HepG2 (cell line): Measurements from ENCODE around the gene PRPSAP1. TPM values are rescaled to one million over a fixed set of nuclear protein-coding genes. Genes with fewer than 3 reads are reported as not detected.

Experiments used
- ATAC-seq: fragments of 200-7000 bp; cut with Tn5 transposase; 3 replicates; pipeline ENCODE4 v1.9.1; 2020; ENCODE audit warnings: mild to moderate bottlenecking, moderate library complexity
- BruUV-seq: library from RNA; stranded (reverse); fragments of 400-500 nt; replicated peaks from 2 replicates; lab custom pipeline; 2021; lab: Mats Ljungman, UMichigan
- CTCF ChIA-PET: fragments of 300-600 bp; formaldehyde crosslinking; extraction: SDS; loops from one replicate; lab custom pipeline; 2021; ENCODE audit warnings: low total read pairs, inconsistent platforms, low intra/inter-chr PET ratio; lab: Yijun Ruan, JAX
- POLR2A ChIA-PET: fragments of 350-600 bp; sonication (Branson Sonifier 250); formaldehyde crosslinking; loops from one replicate; lab custom pipeline; 2020; ENCODE audit warnings: antibody characterized with exemption, inconsistent platforms; lab: Yijun Ruan, JAX
- DNase-seq: peaks from one replicate; pipeline ENCODE4 v3.0.0-alpha.2; 2015; ENCODE audit warnings: low spot score
- FAIRE-seq: peaks from 3 replicates; lab custom pipeline; 2011; peaks lifted over from hg19 to GRCh38; lab: Jason Lieb, UNC
- H2AFZ ChIP-seq: one replicate; pipeline ENCODE4 v1.6.1; 2011; ENCODE audit warnings: low read length, inconsistent platforms
- H3K27ac ChIP-seq: fragments of 300-600 bp; 3 replicates; pipeline ENCODE4 v1.8.0; 2011; ENCODE audit warnings: mixed run types, mild to moderate bottlenecking, mixed read lengths, low read length, inconsistent platforms; ENCODE audit not compliant: insufficient read depth; ENCODE audit errors: extremely low read length
- H3K27me3 ChIP-seq, 2 experiments: fragments of 200-600 bp in 1 of 2; 2 replicates in 1 of 2; 3 replicates in 1 of 2; pipeline versions ENCODE4 v1.6.0 to v1.8.0; 2011; ENCODE audit warnings: low read length in 2 of 2, mild to moderate bottlenecking in 2 of 2, moderate library complexity in 2 of 2, inconsistent platforms in 1 of 2; ENCODE audit not compliant: insufficient read depth in 2 of 2, control insufficient read depth in 1 of 2
- H3K36me3 ChIP-seq, 2 experiments: fragments of 200-600 bp in 1 of 2; replicated peaks in 1 of 2; 2 replicates in 1 of 2; 3 replicates in 1 of 2; pipeline versions ENCODE4 v1.5.1 to v1.8.0; 2011; ENCODE audit warnings: low read length in 2 of 2, inconsistent platforms in 1 of 2; ENCODE audit not compliant: insufficient read depth in 2 of 2, control insufficient read depth in 1 of 2
- H3K4me1 ChIP-seq: 2 replicates; pipeline ENCODE4 v1.5.1; 2012; ENCODE audit warnings: low read length, inconsistent platforms; ENCODE audit not compliant: insufficient read depth
- H3K4me2 ChIP-seq: 2 replicates; pipeline ENCODE4 v1.6.0; 2011; ENCODE audit warnings: low read depth, low read length, inconsistent platforms
- H3K4me3 ChIP-seq, 3 experiments: fragments of 200-600 bp in 1 of 3; sonication (generic), shearing (Covaris generic) in 1 of 3; replicated peaks in 1 of 3; 2 replicates each; pipeline ENCODE4 v1.5.1; 2011 to 2016; ENCODE audit warnings: low read length in 3 of 3, inconsistent platforms in 2 of 3, low read depth in 2 of 3, mild to moderate bottlenecking in 2 of 3, control low read depth in 1 of 3, mixed read lengths in 1 of 3; ENCODE audit not compliant: insufficient read depth in 1 of 3
- H3K79me2 ChIP-seq: one replicate; pipeline ENCODE4 v1.6.1; 2011; ENCODE audit warnings: low read length, inconsistent platforms; ENCODE audit not compliant: insufficient read depth
- H3K9ac ChIP-seq: 2 replicates; pipeline ENCODE4 v1.6.0; 2011; ENCODE audit warnings: mild to moderate bottlenecking, low read depth, low read length, inconsistent platforms; ENCODE audit not compliant: insufficient read depth
- H3K9me3 ChIP-seq: 2 replicates; pipeline ENCODE4 v1.5.1; 2012; ENCODE audit warnings: mild to moderate bottlenecking, low read length
- H4K20me1 ChIP-seq: 2 replicates; pipeline ENCODE4 v1.6.0; 2011; ENCODE audit warnings: inconsistent platforms, mild to moderate bottlenecking, low read length, moderate library complexity; ENCODE audit not compliant: insufficient read depth
- FOXK2 ChIP-seq: fragments of 450-650 bp; IDR thresholded peaks from 2 replicates; pipeline ENCODE4 v1.6.1; 2016
- KAT2B ChIP-seq: fragments of 150-350 bp; IDR thresholded peaks from 2 replicates; pipeline ENCODE4 v1.6.1; 2014; ENCODE audit warnings: low read depth, low read length, borderline replicate concordance
- MEIS1 ChIP-seq: sonication (generic); formaldehyde crosslinking; IDR thresholded peaks from 2 replicates; pipeline ENCODE4 v1.9.0; 2021; ENCODE audit warnings: mild to moderate bottlenecking, missing genetic modification reagents, moderate library complexity, borderline replicate concordance
- PAF1 ChIP-seq: IDR thresholded peaks from 2 replicates; pipeline ENCODE4 v1.6.1; 2016; ENCODE audit warnings: missing genetic modification reagents, missing compliant biosample characterization
- TARDBP ChIP-seq: sonication (generic); formaldehyde crosslinking; IDR thresholded peaks from 2 replicates; pipeline ENCODE4 v1.8.0; 2022; ENCODE audit warnings: mild to moderate bottlenecking, missing genetic modification reagents
- ZEB1 ChIP-seq: IDR thresholded peaks from 2 replicates; pipeline ENCODE4 v1.6.1; 2012; ENCODE audit warnings: mild to moderate bottlenecking, low read depth, inconsistent platforms; ENCODE audit not compliant: insufficient replicate concordance
- ZNF572 ChIP-seq: sonication (generic); formaldehyde crosslinking; IDR thresholded peaks from 2 replicates; pipeline ENCODE4 v1.5.1; 2020; ENCODE audit warnings: mild to moderate bottlenecking, missing genetic modification reagents
- ZNF816 ChIP-seq: sonication (generic); formaldehyde crosslinking; IDR thresholded peaks from 2 replicates; pipeline ENCODE4 v1.8.0; 2022; ENCODE audit warnings: missing genetic modification reagents, mild to moderate bottlenecking, borderline replicate concordance
- WGBS: methylation state at CpG from one replicate; pipeline ENCODE4 v1.1.6; 2017; ENCODE audit warnings: low lambda C conversion rate; 5-methylcytosine and 5-hydroxymethylcytosine counted together
- in situ Hi-C: cut with HindIII; loops from 2 replicates; pipeline ENCODE4 v1.10.0; 2017; ENCODE audit warnings: low pct_unique_long_range_greater_than_20kb; ENCODE audit not compliant: extremely low pct_ligation_motif_present
- intact Hi-C: fragments of 100-400 bp; cut with micrococcal nuclease; formaldehyde crosslinking; loops from one replicate; pipeline ENCODE4 v1.10.0; 2022; ENCODE audit not compliant: unreplicated experiment
- polyA plus RNA-seq, 8 experiments: library from polyadenylated mRNA; depleted of rRNA in 3 of 8; stranded (reverse) in 7 of 8; unstranded in 1 of 8; fragments of >200 nt; fragmentation: Illumina TruSeq in 4 of 8; extraction: Trizol in 4 of 8; gene quantifications; 2 replicates each; pipeline versions ENCODE4 v1.2.1 to v1.2.3, GENCODE V29; 2011 to 2016; ENCODE audit warnings: low read depth in 4 of 8, missing spikeins in 1 of 8, mixed read lengths in 1 of 8; ENCODE audit not compliant: insufficient read depth in 1 of 8
- total RNA-seq, 5 experiments: library from RNA; depleted of rRNA; stranded (reverse); fragments of >200 nt; fragmentation: Illumina TruSeq; extraction: Trizol; gene quantifications; 2 replicates each; pipeline ENCODE4 v1.2.3, GENCODE V29; 2016; ENCODE audit warnings: low read depth in 1 of 5
- TF ChIP-seq, protein P1 (sequence below): sonication (generic); formaldehyde crosslinking; IDR thresholded peaks from 2 replicates; pipeline ENCODE4 v1.4.0; 2020; ENCODE audit warnings: mild to moderate bottlenecking, missing genetic modification reagents
- TF ChIP-seq, protein P2 (sequence below): sonication (generic); formaldehyde crosslinking; IDR thresholded peaks from 2 replicates; pipeline ENCODE4 v1.8.0; 2022; ENCODE audit warnings: mild to moderate bottlenecking, missing genetic modification reagents; ENCODE audit not compliant: insufficient replicate concordance
- TF ChIP-seq, protein P3 (sequence below): sonication (generic); formaldehyde crosslinking; IDR thresholded peaks from 2 replicates; pipeline ENCODE4 v1.4.0; 2020; ENCODE audit warnings: missing genetic modification reagents

The PRPSAP1 gene
- total and polyA plus RNA-seq, 2 of the 13 experiments (the other 11 are each of a cell fraction or from before 2014, with no cell fraction given), result 91.1 to 314 TPM

DNA sequence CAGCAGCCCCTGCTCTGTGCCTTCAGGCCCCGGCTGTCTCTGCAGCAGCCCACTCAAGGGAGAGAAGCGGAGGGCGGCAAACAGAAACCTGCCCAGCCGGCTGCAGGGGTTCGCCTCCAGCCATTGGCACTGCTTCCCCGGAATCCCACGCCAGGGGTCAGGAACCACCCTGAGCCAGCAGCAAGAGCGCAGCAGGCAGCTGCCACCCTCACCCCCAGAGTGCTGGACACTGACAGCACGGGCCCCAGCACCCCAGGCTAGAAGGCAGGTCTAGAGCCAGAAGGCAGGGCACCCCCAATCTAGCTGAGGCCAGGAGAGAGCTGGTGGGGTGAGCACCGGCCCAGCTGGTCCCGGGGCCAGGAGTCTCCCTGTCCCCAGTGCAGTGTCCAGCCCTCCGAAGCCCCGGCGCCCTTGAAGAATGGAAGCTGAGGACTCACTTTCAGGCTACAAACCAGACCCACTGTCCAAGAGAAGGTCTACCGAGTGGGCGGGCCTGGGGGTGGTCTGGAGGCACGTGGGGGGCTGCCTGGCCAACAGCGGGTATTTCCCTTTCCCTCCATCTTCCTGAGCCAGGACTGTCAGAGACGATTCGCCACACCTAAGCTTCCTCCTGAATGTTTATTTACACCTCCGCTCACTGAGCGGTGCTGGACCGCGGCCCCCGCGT lies 80.1 kb downstream of the PRPSAP1 start (continued):
- TF ChIP-seq TARDBP (CRISPR knock-in tag) (no peak), FOXK2 (no peak), ZEB1 (no peak)

DNA sequence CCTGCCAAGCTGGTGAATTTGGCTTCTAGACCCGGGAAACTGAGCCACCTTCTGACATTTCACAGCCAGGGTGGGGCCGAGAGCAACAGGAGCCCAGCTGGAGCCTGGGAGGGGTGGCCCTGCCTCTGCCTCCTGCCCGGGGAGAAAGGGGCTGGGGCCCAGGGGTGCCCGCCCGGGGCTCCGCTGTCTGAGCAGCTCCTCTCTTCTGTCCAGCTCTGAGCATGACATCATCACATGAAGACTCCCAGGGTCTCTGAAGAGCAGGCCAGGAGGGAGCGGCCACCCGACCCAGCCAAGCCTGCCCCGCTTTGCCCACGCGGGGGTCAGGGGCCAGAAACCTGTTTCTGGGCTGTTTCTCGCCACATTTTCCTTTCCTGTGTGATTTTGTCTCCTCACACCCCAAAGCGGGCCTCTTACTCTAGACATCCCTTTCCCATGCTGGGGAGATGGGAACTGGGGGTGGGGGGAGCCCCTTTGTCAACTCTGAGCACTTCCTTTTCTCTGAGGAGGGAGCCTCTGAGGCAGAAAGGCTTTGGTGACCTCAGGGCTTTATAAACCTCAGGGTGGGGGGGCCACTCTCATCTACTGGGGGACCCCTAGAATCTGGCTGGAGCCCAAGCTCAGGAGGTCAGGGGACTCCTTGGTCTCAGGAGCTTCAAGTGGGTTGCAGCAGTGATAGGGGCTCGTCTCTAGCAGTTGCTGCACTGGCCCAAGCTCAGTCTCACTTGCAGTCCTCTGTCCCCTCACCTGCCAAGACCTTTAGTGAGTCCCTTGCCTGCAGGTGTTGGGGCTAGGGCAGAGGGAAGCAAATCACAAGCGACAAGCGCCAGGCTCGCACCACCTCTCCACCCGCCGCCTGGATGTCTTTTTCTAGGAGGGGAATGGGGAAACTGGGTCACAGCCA lies 80.9 kb downstream of the PRPSAP1 start:
- H4K20me1 ChIP-seq, result no peaks in the 10 kb centered on the region; the same call in 1 of the 2 replicates
- no peak overlapping the region for H3K4me2 ChIP-seq
- ATAC-seq (peak; percentile 4), FAIRE-seq (no peak), DNase-seq (no peak)
- peaks cover 8 to 12% of the 10 kb centered on the region in 2 experiments; a peak in 3 of 5 replicates for H3K36me3 ChIP-seq
- CTCF ChIA-PET, result no interaction called here
- H3K4me3 ChIP-seq, result no peak overlapping the region
- in situ Hi-C loops, result no loop called here
- peaks cover 13% of the 10 kb centered on the region for H3K79me2 ChIP-seq
- no TSS peak for BruUV-seq
- intact Hi-C loops, result loop anchor here (10.0 kb wide), 1 partner anchor 88 kb away; no protein-coding TSS in a partner anchor
- 89% methylated on average over 13 of the region's 19 CpGs for WGBS
- H3K27ac ChIP-seq, result no peak overlapping the region
- no peaks in the 10 kb centered on the region for H3K9me3 ChIP-seq
- peaks cover 30% of the 10 kb centered on the region for H3K4me1 ChIP-seq
- no peaks in the 10 kb centered on the region for H3K27me3 ChIP-seq
- H3K9ac ChIP-seq, result no peak overlapping the region
- H2AFZ ChIP-seq, result no peak overlapping the region
- POLR2A ChIA-PET, result interaction anchor here (1.4 to 2.1 kb wide), 3 partner anchors 8 to 26 kb away, joined by 6 to 10 read pairs (median 6); partner anchors contain the start of gene UBALD2
- no peak for TF ChIP-seq KAT2B
- TF ChIP-seq MEIS1 (CRISPR knock-in tag), result no peak
- peak; percentile 16; the same call in 1 of the 2 replicates for TF ChIP-seq PAF1
- TF ChIP-seq, protein P1, sequence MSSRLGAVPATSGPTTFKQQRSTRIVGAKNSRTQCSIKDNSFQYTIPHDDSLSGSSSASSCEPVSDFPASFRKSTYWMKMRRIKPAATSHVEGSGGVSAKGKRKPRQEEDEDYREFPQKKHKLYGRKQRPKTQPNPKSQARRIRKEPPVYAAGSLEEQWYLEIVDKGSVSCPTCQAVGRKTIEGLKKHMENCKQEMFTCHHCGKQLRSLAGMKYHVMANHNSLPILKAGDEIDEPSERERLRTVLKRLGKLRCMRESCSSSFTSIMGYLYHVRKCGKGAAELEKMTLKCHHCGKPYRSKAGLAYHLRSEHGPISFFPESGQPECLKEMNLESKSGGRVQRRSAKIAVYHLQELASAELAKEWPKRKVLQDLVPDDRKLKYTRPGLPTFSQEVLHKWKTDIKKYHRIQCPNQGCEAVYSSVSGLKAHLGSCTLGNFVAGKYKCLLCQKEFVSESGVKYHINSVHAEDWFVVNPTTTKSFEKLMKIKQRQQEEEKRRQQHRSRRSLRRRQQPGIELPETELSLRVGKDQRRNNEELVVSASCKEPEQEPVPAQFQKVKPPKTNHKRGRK (CRISPR knock-in tag), result no peak
- TF ChIP-seq ZNF816, result no peak
- TF ChIP-seq, protein P2, sequence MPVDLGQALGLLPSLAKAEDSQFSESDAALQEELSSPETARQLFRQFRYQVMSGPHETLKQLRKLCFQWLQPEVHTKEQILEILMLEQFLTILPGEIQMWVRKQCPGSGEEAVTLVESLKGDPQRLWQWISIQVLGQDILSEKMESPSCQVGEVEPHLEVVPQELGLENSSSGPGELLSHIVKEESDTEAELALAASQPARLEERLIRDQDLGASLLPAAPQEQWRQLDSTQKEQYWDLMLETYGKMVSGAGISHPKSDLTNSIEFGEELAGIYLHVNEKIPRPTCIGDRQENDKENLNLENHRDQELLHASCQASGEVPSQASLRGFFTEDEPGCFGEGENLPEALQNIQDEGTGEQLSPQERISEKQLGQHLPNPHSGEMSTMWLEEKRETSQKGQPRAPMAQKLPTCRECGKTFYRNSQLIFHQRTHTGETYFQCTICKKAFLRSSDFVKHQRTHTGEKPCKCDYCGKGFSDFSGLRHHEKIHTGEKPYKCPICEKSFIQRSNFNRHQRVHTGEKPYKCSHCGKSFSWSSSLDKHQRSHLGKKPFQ (CRISPR knock-in tag), result no peak
- TF ChIP-seq, protein P3, sequence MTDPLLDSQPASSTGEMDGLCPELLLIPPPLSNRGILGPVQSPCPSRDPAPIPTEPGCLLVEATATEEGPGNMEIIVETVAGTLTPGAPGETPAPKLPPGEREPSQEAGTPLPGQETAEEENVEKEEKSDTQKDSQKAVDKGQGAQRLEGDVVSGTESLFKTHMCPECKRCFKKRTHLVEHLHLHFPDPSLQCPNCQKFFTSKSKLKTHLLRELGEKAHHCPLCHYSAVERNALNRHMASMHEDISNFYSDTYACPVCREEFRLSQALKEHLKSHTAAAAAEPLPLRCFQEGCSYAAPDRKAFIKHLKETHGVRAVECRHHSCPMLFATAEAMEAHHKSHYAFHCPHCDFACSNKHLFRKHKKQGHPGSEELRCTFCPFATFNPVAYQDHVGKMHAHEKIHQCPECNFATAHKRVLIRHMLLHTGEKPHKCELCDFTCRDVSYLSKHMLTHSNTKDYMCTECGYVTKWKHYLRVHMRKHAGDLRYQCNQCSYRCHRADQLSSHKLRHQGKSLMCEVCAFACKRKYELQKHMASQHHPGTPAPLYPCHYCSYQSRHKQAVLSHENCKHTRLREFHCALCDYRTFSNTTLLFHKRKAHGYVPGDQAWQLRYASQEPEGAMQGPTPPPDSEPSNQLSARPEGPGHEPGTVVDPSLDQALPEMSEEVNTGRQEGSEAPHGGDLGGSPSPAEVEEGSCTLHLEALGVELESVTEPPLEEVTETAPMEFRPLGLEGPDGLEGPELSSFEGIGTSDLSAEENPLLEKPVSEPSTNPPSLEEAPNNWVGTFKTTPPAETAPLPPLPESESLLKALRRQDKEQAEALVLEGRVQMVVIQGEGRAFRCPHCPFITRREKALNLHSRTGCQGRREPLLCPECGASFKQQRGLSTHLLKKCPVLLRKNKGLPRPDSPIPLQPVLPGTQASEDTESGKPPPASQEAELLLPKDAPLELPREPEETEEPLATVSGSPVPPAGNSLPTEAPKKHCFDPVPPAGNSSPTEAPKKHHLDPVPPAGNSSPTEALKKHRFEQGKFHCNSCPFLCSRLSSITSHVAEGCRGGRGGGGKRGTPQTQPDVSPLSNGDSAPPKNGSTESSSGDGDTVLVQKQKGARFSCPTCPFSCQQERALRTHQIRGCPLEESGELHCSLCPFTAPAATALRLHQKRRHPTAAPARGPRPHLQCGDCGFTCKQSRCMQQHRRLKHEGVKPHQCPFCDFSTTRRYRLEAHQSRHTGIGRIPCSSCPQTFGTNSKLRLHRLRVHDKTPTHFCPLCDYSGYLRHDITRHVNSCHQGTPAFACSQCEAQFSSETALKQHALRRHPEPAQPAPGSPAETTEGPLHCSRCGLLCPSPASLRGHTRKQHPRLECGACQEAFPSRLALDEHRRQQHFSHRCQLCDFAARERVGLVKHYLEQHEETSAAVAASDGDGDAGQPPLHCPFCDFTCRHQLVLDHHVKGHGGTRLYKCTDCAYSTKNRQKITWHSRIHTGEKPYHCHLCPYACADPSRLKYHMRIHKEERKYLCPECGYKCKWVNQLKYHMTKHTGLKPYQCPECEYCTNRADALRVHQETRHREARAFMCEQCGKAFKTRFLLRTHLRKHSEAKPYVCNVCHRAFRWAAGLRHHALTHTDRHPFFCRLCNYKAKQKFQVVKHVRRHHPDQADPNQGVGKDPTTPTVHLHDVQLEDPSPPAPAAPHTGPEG (CRISPR knock-in tag), result no peak
- TF ChIP-seq ZNF572, result 0 out of 2 replicates have a peak, but pooled peaks have one; percentile 20
